Muscle layer of duodenum (tissue), 2 donors: ENCODE measurements around the gene MBL2.

ENCODE experiments used
- H3K27ac ChIP-seq: one replicate; pipeline ENCODE4 v1.7.0; 2013; ENCODE audit warnings: mild to moderate bottlenecking, low read length
- H3K27me3 ChIP-seq: one replicate; pipeline ENCODE4 v1.7.0; 2013; ENCODE audit warnings: low read depth, mild to moderate bottlenecking, control low read depth, low read length
- H3K36me3 ChIP-seq, 2 donors: one replicate each; pipeline ENCODE4 v1.7.0; 2013; ENCODE audit warnings: low read length in 2 of 2, control low read depth in 1 of 2, mild to moderate bottlenecking in 1 of 2; ENCODE audit not compliant: insufficient read depth in 2 of 2, control insufficient read depth in 1 of 2
- H3K4me1 ChIP-seq, 2 donors: one replicate each; pipeline ENCODE4 v1.7.0; 2013; ENCODE audit warnings: low read length in 2 of 2, mild to moderate bottlenecking in 2 of 2, control low read depth in 1 of 2, moderate library complexity in 1 of 2; ENCODE audit not compliant: insufficient read depth in 2 of 2, control insufficient read depth in 1 of 2
- H3K4me3 ChIP-seq, 2 donors: one replicate each; pipeline ENCODE4 v1.7.0; 2013; ENCODE audit warnings: low read length in 2 of 2, low read depth in 1 of 2, mild to moderate bottlenecking in 1 of 2
- H3K9me3 ChIP-seq, 2 donors: one replicate each; pipeline ENCODE4 v1.7.0; 2013; ENCODE audit warnings: low read length in 2 of 2, control low read depth in 1 of 2, mild to moderate bottlenecking in 1 of 2; ENCODE audit not compliant: control insufficient read depth in 1 of 2
- donor health status: healthy.

The MBL2 gene

GRCh38 chr10:52752261-52752660, 20.3 kb downstream of the MBL2 start:
- H3K27ac ChIP-seq, result no peak overlapping the region

GRCh38 chr10:52751337-52751736, 21.2 kb downstream of the MBL2 start:
- Histone ChIP-seq H3K27ac (no peak overlapping the region), H3K27me3 (no peaks in the 10 kb centered on the region)

More at GRCh38 chr10:52752261-52752660, 20.3 kb downstream of the MBL2 start:
- no peaks in the 10 kb centered on the region for H3K9me3 ChIP-seq
- no peaks in the 10 kb centered on the region for H3K4me1 ChIP-seq
- H3K27me3 ChIP-seq, result no peaks in the 10 kb centered on the region
- H3K36me3 ChIP-seq, result no peaks in the 10 kb centered on the region
- H3K4me3 ChIP-seq, result no peak overlapping the region

GRCh38 chr10:52750629-52751028, 22.0 kb downstream of the MBL2 start:
- H3K4me1 ChIP-seq, result no peaks in the 10 kb centered on the region
- no peaks in the 10 kb centered on the region for H3K9me3 ChIP-seq
- no peak overlapping the region for H3K4me3 ChIP-seq
- H3K27ac ChIP-seq, result no peak overlapping the region
- no peaks in the 10 kb centered on the region for H3K27me3 ChIP-seq
- H3K36me3 ChIP-seq, result no peaks in the 10 kb centered on the region

More at GRCh38 chr10:52751337-52751736, 21.2 kb downstream of the MBL2 start:
- no peaks in the 10 kb centered on the region for H3K36me3 ChIP-seq
- no peaks in the 10 kb centered on the region for H3K9me3 ChIP-seq
- H3K4me3 ChIP-seq, result no peak overlapping the region
- H3K4me1 ChIP-seq, result no peaks in the 10 kb centered on the region

- Histone ChIP-seq H3K36me3 (no peaks in the 10 kb centered on the region), H3K9me3 (no peaks in the 10 kb centered on the region), H3K27me3 (no peaks in the 10 kb centered on the region), H3K4me1 (no peaks in the 10 kb centered on the region), H3K4me3 (no peak overlapping the region), H3K27ac (no peak overlapping the region)
Observed at GRCh38 chr10:52747694-52748093, 24.9 kb downstream of the MBL2 start.

- Histone ChIP-seq H3K4me3 (no peak overlapping the region), H3K9me3 (no peaks in the 10 kb centered on the region), H3K27me3 (no peaks in the 10 kb centered on the region), H3K36me3 (no peaks in the 10 kb centered on the region), H3K27ac (no peak overlapping the region), H3K4me1 (no peaks in the 10 kb centered on the region)
Observed at GRCh38 chr10:52746169-52746568, 26.4 kb downstream of the MBL2 start.

- no peak overlapping the region for H3K27ac ChIP-seq
- no peaks in the 10 kb centered on the region for H3K9me3 ChIP-seq
- H3K27me3 ChIP-seq, result no peaks in the 10 kb centered on the region
- no peaks in the 10 kb centered on the region for H3K36me3 ChIP-seq
- no peak overlapping the region for H3K4me3 ChIP-seq
- H3K4me1 ChIP-seq, result no peaks in the 10 kb centered on the region
Observed at GRCh38 chr10:52744057-52744805, 28.4 kb downstream of the MBL2 start.

GRCh38 chr10:52742731-52743130, 29.9 kb downstream of the MBL2 start:
- H3K27ac ChIP-seq, result no peak overlapping the region
- H3K9me3 ChIP-seq, result no peaks in the 10 kb centered on the region
- no peaks in the 10 kb centered on the region for H3K4me1 ChIP-seq
- no peaks in the 10 kb centered on the region for H3K36me3 ChIP-seq
- H3K27me3 ChIP-seq, result no peaks in the 10 kb centered on the region
- no peak overlapping the region for H3K4me3 ChIP-seq

- Histone ChIP-seq H3K27me3 (no peaks in the 10 kb centered on the region), H3K4me3 (no peak overlapping the region), H3K9me3 (no peaks in the 10 kb centered on the region), H3K27ac (no peak overlapping the region), H3K4me1 (no peaks in the 10 kb centered on the region), H3K36me3 (no peaks in the 10 kb centered on the region)
Observed at GRCh38 chr10:52741851-52742250, 30.7 kb downstream of the MBL2 start.

GRCh38 chr10:52740913-52741675, 31.5 kb downstream of the MBL2 start:
- H3K4me3 ChIP-seq, result no peak overlapping the region
- peaks cover 0 to under 1% of the 10 kb centered on the region in 2 donors for H3K9me3 ChIP-seq
- H3K36me3 ChIP-seq, result no peaks in the 10 kb centered on the region
- no peak overlapping the region for H3K27ac ChIP-seq
- H3K27me3 ChIP-seq, result no peaks in the 10 kb centered on the region
- no peaks in the 10 kb centered on the region for H3K4me1 ChIP-seq

GRCh38 chr10:52740155-52740549, 32.4 kb downstream of the MBL2 start:
- Histone ChIP-seq H3K36me3 (no peaks in the 10 kb centered on the region), H3K27me3 (no peaks in the 10 kb centered on the region), H3K4me3 (no peak overlapping the region), H3K4me1 (no peaks in the 10 kb centered on the region), H3K27ac (no peak overlapping the region), H3K9me3 (peaks cover 0 to 2% of the 10 kb centered on the region in 2 donors)

GRCh38 chr10:52739380-52740154, 33.0 kb downstream of the MBL2 start:
- no peaks in the 10 kb centered on the region for H3K36me3 ChIP-seq
- no peak overlapping the region for H3K4me3 ChIP-seq
- H3K4me1 ChIP-seq, result no peaks in the 10 kb centered on the region
- no peaks in the 10 kb centered on the region for H3K27me3 ChIP-seq
- H3K27ac ChIP-seq, result no peak overlapping the region
- peaks cover 0 to 2% of the 10 kb centered on the region in 2 donors for H3K9me3 ChIP-seq
